ENCODE results near the gene CLN3. TPM values are rescaled to one million over a fixed set of nuclear protein-coding genes. Genes with fewer than 3 reads are reported as not detected.

Gene CLN3
- total RNA-seq, 1 experiment from 2014 or later = 60.9 TPM

DNA sequence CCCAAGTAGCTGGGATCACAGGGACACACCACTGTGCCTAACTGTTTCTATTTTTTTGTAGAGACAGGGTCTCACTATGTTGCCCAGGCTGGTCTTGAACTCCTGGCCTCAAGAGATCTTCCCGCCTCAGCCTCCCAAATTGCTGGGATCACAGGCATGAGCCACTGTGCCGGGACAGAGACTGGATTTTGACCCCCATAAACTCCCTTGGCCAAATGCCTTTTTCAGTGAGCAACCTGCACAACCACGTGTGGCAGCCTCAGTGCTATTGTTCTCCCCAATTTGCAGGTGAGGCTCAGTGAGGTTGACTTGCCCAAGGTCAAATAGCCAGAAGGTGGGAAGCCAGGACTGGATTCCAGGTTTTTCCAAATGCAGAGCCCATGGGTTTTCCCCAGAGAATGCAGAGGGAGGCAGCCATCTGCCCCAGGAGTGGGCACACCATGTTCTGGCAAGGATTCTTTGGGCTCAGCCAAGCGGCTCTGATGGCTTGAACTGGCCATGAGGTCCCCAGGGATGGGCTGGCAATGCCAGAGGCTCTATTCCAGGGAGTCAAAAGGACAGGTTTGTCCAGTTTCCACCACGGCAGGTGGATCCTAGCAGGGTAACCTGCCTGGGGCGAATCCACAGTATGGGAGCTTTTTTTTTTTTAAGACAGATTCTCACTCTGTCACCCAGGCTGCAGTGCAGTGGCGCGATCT lies 13.0 kb upstream of the CLN3 start:
- intact Hi-C loops (cut with micrococcal nuclease; ENCODE audit: unreplicated experiment) = no loop called here
- TF ChIP-seq, protein P1, sequence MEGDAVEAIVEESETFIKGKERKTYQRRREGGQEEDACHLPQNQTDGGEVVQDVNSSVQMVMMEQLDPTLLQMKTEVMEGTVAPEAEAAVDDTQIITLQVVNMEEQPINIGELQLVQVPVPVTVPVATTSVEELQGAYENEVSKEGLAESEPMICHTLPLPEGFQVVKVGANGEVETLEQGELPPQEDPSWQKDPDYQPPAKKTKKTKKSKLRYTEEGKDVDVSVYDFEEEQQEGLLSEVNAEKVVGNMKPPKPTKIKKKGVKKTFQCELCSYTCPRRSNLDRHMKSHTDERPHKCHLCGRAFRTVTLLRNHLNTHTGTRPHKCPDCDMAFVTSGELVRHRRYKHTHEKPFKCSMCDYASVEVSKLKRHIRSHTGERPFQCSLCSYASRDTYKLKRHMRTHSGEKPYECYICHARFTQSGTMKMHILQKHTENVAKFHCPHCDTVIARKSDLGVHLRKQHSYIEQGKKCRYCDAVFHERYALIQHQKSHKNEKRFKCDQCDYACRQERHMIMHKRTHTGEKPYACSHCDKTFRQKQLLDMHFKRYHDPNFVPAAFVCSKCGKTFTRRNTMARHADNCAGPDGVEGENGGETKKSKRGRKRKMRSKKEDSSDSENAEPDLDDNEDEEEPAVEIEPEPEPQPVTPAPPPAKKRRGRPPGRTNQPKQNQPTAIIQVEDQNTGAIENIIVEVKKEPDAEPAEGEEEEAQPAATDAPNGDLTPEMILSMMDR (IDR thresholded peaks at IDR 0.05) = no peak
- TF ChIP-seq, protein P2, sequence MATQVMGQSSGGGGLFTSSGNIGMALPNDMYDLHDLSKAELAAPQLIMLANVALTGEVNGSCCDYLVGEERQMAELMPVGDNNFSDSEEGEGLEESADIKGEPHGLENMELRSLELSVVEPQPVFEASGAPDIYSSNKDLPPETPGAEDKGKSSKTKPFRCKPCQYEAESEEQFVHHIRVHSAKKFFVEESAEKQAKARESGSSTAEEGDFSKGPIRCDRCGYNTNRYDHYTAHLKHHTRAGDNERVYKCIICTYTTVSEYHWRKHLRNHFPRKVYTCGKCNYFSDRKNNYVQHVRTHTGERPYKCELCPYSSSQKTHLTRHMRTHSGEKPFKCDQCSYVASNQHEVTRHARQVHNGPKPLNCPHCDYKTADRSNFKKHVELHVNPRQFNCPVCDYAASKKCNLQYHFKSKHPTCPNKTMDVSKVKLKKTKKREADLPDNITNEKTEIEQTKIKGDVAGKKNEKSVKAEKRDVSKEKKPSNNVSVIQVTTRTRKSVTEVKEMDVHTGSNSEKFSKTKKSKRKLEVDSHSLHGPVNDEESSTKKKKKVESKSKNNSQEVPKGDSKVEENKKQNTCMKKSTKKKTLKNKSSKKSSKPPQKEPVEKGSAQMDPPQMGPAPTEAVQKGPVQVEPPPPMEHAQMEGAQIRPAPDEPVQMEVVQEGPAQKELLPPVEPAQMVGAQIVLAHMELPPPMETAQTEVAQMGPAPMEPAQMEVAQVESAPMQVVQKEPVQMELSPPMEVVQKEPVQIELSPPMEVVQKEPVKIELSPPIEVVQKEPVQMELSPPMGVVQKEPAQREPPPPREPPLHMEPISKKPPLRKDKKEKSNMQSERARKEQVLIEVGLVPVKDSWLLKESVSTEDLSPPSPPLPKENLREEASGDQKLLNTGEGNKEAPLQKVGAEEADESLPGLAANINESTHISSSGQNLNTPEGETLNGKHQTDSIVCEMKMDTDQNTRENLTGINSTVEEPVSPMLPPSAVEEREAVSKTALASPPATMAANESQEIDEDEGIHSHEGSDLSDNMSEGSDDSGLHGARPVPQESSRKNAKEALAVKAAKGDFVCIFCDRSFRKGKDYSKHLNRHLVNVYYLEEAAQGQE (IDR thresholded peaks at IDR 0.05; ENCODE audit: insufficient read depth in 1 of 2, low read depth in 2 of 2, low read length in 1 of 2) = no peak
- TF ChIP-seq TCF7L2 (IDR thresholded peaks at IDR 0.05; ENCODE audit: low read depth, low read length) (no peak), POLR2AphosphoS5 (IDR thresholded peaks at IDR 0.05; ENCODE audit: low read depth, low read length) (no peak), SIN3A (IDR thresholded peaks at IDR 0.05; ENCODE audit: borderline replicate concordance, insufficient read depth, low read depth, low read length) (no peak)
- no TSS peak for BruUV-seq (replicated peaks)
- ChIA-PET POLR2A (no interaction called here), CTCF (no interaction called here)
- Histone ChIP-seq H3K27me3 (ENCODE audit: control insufficient read depth, insufficient read depth, low read length) (no peaks in the 10 kb centered on the region), H3K36me3 (ENCODE audit: control insufficient read depth, insufficient read depth, low read length) (no peaks in the 10 kb centered on the region), H3K27ac (ENCODE audit: low read length) (no peak overlapping the region), H3K9me3 (ENCODE audit: control insufficient read depth, insufficient read depth, low read depth, low read length) (no peaks in the 10 kb centered on the region), H3K4me3 (ENCODE audit: low read depth in 2 of 2, low read length in 2 of 2) (no peak overlapping the region), H3K4me1 (ENCODE audit: control insufficient read depth, insufficient read depth, low read length) (0 out of 2 replicates have a peak, but pooled peaks cover 3% of the 10 kb centered on the region)
- DNase-seq (ENCODE audit: low read depth, low spot score) = no peak
- in situ Hi-C loops (cut with HindIII; ENCODE audit: low pct_unique_long_range_greater_than_20kb, low sequenced_read_pairs) = no loop called here
- no peak for ATAC-seq

DNA sequence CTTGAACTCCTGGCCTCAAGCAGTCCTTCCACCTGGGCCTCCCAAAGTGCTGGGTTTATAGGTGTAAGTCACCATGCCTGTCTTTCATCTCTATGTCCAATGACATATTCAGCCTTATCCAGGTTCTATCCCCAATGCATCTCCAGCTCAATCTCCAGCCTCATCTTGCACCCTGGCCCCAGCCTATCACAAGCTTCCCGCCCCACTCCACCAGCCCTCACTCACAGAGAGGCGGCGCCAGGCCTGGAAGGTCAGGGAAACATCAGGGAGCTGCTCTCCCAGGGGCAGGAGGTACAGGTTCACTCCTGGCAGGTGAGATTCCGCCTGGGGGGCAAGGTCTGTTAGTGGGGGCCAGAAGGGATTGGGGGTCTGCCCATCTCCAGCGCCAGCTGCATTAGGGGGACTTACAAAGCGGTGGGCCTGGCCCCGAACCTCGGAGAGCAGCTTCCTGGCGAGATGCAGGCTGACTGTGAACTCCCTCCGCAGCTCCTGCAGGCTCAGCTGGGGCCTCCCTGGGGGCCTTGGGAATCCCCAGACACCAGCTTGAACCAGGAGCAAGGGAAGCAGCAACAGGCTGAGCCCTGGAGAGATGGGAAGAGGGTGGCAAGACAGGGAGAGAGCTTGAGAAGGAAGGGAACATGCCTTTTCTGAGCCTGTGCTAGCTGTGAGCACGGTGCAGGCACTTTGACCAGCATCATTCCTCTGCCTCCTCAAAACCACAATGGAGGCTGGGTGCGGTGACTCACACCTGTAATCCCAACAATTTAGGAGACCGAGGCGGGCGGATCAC lies 11.8 kb upstream of the CLN3 start:
- in situ Hi-C loops (cut with HindIII; ENCODE audit: low pct_unique_long_range_greater_than_20kb, low sequenced_read_pairs) (no loop called here), intact Hi-C loops (cut with micrococcal nuclease; ENCODE audit: unreplicated experiment) (no loop called here)
- 0 out of 2 replicates have a peak, but pooled peaks cover 3% of the 10 kb centered on the region for H3K4me1 ChIP-seq (ENCODE audit: control insufficient read depth, insufficient read depth, low read length)
- H3K9me3 ChIP-seq (ENCODE audit: control insufficient read depth, insufficient read depth, low read depth, low read length) = no peaks in the 10 kb centered on the region
- H3K36me3 ChIP-seq (ENCODE audit: control insufficient read depth, insufficient read depth, low read length) = no peaks in the 10 kb centered on the region
- no peak overlapping the region for H3K27ac ChIP-seq (ENCODE audit: low read length)
- H3K27me3 ChIP-seq (ENCODE audit: control insufficient read depth, insufficient read depth, low read length) = no peaks in the 10 kb centered on the region
- POLR2A ChIA-PET = no interaction called here
- BruUV-seq (replicated peaks) = no TSS peak
- DNase-seq (ENCODE audit: low read depth, low spot score) (no peak), ATAC-seq (peak; percentile 41; the same call in 1 of the 2 replicates)
- no peak overlapping the region for H3K4me3 ChIP-seq (ENCODE audit: low read depth in 2 of 2, low read length in 2 of 2)
- CTCF ChIA-PET = interaction anchor here (0.7 kb wide), 1 partner anchor 179 kb away, joined by 9 read pairs; no protein-coding TSS in a partner anchor
- TF ChIP-seq, protein P2 (IDR thresholded peaks at IDR 0.05; ENCODE audit: insufficient read depth in 1 of 2, low read depth in 2 of 2, low read length in 1 of 2) = no peak
- TF ChIP-seq TCF7L2 (IDR thresholded peaks at IDR 0.05; ENCODE audit: low read depth, low read length) (no peak), POLR2AphosphoS5 (IDR thresholded peaks at IDR 0.05; ENCODE audit: low read depth, low read length) (no peak), SIN3A (IDR thresholded peaks at IDR 0.05; ENCODE audit: borderline replicate concordance, insufficient read depth, low read depth, low read length) (no peak)
- TF ChIP-seq, protein P1 (IDR thresholded peaks at IDR 0.05) = no peak

Measured in Panc1 (cell line).